ENCODE results near the gene CYB5D1.
A peak's percentile ranks its signal among the peaks of the same experiment; 100 is the strongest.

The CYB5D1 gene

DNA sequence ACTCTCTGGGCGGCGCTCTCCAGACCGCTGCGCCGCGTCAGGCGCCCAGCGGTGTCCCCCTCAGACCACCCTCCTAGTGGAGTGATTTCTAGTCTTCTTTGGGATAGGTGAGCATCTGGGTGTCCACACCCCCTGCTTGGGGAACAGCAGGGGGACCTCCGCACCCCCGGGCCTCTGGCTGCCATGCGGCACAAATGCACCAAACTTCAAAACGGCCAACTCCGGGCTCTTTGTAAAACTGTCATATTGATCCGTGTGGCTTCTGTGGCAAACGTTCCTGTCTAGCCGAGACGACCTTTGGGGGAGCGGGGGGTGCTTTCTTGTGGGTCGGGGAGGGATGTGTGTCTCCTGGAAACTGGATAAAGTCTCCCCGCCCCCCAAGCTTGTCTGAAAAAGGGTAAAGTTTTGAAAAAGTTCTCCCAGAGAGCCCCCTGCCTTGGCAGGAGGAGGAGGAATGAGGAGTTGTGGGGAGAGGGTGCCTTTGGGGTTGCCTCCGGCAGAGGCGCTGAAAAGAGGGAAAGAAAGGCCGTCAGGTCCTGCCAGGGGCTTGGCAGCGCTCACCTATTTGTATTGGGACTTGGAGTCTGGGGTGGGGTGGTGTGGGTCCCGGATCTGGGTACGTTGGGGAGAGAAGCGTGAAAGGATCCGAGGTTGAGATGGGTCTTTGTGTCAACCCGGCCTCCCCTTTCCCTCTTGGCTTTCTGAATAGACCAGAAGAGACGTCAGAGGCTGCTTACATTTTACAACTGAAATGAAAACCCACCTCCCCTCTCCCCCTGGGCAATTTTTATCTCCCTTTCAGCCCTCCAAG, 28.6 kb downstream of the CYB5D1 start:
- peak; percentile 28 for DNase-seq (ENCODE audit: low spot score)

DNA sequence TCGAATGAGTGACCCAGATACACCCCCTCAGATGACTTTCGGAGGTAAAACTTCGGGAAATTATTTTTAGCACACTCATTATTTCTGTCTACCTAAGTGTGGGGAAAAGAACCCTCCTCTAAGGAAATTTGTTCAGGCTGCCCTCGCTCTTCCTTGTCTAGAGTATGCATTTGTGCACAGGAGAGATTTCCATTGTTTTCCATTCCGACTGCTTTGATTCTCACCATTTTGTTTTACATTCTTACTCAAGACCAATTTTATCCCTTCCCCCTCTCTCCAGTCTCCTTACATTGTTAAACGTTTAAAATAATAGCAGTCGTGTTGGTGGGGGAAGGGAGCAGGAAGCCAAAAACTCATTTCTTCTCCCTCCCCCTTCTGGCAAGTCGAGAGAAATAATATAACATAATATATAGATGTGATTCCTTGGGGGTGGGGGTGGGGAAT, 29.3 kb downstream of the CYB5D1 start:
- no peak for DNase-seq (ENCODE audit: low spot score)

DNA sequence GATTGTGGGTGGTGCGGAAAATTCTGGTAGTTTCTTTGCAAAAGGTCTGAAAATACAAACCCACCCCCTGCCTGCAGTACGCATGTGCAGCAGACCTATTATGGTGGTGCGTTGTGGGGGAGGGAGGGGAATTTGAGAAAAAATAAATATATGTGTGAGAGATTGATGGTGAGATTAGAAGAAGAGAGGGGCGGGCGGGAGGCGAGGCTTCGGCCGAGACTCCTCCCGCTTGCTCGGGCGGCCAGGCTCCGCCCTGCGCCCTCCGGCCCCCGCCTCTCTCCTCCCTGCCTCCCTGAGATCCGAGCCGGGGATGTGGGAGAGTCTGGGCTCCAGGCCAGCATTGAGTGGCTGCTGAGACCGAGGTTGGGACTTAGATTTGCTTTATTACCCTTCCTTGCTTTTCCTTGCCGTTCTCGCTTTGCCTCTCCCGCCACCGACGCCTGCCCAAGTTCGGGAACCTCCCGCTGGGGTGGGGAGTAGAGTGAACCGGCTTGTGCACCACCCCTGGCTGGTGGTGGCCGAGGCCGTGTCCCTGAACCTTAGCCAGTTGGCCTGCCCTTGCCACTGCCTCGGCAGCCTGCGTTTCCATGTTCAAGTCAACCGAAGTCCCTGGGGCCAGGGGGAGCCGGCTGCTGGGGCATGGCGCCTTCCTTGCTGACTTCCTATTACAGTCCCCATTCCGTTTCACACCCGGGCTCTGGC, 29.8 kb downstream of the CYB5D1 start:
- DNase-seq (ENCODE audit: low spot score), result peak; percentile 85

DNA sequence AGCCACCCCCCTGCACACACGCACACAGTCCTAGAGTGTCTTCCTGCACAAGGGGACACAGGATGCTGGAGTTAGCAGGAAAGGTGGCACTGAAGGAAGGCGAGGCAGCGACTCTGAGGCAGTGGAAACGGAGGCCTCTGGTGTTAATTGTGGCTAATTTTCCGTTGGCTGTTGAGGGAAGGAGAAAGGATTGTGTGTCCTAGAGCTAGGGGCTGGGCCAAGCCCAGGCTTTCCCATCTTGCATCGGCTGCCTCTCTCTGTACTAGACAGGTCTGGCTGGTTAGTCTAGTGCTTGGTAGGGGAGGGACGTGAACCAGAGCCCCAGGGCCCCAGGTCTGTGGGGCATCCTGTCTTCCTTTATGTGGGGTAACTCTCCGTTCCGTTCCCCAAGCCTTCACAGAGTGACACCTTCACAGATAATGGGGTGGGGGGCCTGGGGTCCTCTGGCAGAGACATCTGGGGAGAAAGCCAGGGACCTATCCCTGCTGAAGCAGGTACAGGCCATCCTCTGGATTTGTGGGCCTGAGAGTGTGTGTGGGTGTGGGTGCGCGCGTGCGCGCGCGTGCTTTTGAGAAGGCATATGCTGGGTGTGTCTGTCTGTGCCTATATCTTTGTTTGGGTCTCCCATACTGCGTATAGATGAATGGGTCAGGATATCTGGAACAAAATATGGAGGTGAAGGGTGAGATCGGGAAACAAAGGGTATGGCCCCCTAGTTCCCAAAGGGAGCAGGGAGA, 30.5 kb downstream of the CYB5D1 start, which contains the start of gene CHD3:
TSS of gene CHD3 (plus strand) at position 606 of the 737 bp plus-strand sequence. CDS start 212 bp downstream, outside the sequence.
- peak; percentile 23 for DNase-seq (ENCODE audit: low spot score)

DNA sequence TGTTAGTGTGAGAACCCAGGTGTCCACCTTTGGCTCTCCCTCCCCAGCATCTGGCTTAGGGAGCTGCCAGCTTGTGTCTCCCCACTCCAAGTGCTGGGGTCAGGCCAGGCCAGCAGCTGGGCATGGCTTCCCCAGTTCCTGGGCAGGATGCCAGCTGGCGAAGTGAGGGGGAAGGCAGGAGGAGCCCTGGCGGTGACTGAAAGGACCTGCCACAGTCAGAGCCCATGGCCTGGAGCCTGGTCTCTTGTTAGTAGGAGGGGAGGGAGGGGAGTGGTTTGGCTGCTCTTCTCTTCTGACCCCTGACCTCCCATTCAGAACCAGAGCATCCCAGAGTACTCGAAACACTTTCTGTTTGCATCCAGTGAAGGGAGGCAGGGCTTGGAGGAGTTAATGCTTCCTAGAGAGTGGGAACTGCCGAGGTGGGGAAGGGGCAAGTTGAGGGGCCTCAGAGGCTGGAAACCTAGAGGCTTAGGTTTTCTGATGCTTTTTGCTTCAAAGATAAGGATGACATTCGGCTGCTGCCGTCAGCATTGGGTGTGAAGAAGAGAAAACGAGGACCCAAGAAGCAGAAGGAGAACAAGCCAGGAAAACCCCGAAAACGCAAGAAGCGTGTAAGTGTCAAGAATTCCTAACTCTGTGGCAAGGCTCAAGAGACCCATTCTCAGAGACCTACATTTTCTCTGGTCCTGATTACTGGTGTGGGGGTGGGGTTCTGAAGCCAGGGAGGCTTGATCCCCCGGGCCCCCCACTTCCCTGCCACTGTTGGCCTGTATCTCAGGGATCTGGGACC, 31.6 kb downstream of the CYB5D1 start:
- DNase-seq (ENCODE audit: low spot score), result peak; percentile 96

DNA sequence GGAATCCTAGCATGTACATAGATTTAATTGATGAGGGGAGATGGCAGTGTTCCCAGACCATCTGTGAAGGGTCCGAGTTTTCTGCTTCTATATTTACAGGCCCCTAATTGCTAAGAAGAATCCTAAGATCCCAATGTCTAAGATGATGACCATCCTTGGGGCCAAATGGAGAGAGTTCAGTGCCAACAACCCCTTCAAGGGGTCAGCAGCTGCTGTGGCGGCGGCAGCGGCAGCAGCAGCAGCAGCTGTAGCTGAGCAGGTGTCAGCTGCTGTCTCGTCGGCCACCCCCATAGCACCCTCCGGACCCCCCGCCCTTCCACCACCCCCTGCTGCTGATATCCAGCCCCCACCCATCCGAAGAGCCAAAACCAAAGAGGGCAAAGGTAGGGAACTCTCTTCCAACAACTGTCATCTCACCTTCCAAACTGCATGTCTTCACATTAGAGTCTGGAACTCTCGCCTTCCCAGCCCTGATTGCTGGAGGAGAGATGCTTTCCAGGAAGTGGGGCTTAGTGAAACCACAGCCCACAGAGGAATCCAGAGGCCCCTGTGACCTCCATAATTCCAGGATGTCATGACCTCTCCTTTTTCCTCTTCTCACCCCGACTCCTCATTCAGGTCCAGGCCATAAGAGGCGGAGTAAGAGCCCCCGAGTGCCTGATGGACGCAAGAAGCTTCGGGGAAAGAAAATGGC, 35.5 kb downstream of the CYB5D1 start:
- no peak for DNase-seq (ENCODE audit: low spot score)

DNA sequence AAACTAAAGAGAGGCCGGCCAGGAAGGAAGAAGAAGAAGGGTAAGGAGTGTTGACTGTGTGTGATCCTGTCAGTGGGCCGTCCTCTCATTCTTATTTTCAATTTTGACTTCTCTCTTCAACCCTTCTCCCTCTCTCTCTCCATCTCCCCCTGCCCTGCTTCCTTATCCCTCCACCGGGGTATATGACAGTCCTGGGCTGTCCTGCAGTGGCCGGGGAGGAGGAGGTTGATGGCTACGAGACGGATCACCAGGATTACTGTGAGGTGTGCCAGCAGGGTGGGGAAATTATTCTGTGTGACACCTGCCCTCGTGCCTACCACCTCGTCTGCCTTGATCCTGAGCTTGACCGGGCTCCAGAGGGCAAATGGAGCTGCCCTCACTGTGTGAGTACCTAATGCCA, 36.4 kb downstream of the CYB5D1 start:
- DNase-seq (ENCODE audit: low spot score), result no peak

DNA sequence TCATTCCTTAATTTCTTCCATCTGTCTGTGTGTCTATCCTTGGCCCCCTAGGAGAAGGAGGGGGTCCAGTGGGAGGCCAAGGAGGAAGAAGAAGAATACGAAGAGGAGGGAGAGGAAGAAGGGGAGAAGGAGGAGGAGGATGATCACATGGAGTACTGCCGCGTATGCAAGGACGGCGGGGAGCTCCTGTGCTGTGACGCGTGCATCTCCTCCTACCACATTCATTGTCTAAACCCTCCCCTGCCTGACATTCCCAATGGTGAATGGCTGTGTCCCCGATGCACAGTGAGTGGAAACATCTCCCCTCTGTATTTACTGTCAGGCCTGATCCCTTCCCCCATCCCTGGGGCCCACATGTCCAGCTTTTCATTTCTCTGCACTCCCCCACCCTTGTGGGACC, 37.1 kb downstream of the CYB5D1 start:
- DNase-seq (ENCODE audit: low spot score), result no peak

DNA sequence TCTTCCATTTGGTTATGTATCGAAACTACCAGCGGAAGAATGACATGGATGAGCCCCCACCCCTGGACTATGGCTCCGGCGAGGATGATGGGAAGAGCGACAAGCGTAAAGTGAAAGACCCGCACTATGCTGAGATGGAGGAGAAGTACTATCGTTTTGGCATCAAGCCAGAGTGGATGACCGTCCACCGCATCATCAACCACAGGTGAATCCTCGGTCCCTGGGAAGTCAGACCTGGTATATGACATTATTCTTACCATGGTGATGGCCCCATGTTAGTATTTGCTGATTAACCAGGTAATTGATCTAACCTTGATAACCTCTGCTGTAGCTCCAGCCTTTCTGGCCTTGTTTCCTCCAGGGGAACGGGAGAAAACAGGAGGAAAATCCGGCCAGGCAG, 39.3 kb downstream of the CYB5D1 start:
- no peak for DNase-seq (ENCODE audit: low spot score)

DNA sequence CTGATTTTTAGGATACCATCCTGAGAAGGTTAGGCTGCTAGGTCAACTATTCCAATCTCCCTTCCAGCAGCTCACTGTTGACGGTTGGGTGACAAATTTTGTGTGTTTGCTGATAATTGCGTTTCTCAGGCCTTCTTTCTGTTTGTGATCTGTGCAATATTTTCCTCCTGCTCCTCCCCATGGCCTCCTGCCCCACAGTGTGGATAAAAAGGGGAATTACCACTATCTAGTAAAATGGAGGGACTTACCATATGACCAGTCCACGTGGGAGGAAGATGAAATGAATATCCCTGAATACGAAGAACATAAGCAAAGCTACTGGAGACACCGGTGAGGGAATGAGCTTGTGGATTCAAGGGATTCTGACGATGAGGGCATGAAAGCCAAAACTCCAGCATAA, 40.0 kb downstream of the CYB5D1 start:
- peak; percentile 45 for DNase-seq (ENCODE audit: low spot score)

DNA sequence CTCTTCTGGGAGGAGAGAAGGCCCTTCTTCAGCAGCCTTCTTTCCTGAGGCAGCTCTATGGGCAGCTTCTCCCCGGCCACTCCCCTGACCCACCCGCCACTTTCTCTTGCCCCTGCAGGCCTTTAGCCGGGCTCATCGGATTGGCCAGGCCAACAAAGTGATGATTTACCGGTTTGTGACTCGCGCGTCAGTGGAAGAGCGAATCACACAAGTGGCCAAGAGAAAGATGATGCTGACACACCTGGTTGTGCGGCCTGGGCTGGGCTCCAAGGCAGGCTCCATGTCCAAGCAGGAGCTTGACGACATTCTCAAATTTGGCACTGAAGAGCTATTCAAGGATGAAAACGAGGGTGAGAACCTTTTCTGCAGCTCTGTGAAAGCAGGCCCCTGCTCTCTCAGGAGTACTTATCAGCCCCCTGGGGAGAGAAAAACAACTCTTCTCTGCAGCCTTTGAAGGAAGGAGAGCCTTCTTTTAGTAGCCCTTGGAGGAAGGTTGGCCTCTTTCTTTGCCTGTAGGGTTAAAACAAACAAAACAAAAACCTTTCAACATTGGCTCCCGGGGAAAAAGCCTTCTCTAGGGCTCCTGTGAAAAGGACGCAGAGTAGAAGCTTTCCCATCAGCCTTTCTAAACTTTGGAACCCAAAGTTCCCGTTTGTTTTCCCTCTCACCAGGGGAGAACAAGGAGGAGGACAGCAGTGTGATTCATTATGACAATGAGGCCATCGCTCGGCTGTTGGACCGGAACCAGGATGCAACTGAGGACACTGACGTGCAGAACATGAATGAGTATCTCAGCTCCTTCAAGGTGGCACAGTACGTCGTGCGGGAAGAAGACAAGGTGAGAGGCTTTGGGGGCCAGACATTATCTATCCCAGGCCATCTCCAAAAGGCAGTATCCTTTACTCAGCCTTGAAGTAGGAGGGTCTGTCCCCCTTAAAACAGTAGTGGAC, 45.6 kb downstream of the CYB5D1 start:
- no peak for DNase-seq (ENCODE audit: low spot score)

DNA sequence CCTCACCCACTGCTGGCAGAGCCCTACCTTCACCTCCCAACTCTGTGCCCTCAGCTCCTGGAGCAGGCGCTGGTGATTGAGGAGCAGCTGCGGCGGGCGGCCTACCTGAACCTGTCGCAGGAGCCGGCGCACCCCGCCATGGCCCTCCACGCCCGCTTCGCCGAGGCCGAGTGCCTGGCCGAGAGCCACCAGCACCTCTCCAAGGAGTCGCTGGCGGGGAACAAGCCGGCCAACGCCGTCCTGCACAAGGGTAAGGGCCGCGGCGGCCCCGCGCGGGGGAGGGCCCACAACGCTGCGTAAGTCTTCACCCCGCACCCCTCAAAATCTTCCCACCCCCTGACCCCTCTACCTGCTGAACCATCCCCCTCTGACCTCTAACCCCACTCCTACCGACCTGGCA, 51.3 kb downstream of the CYB5D1 start:
- DNase-seq (ENCODE audit: low spot score), result no peak

DNA sequence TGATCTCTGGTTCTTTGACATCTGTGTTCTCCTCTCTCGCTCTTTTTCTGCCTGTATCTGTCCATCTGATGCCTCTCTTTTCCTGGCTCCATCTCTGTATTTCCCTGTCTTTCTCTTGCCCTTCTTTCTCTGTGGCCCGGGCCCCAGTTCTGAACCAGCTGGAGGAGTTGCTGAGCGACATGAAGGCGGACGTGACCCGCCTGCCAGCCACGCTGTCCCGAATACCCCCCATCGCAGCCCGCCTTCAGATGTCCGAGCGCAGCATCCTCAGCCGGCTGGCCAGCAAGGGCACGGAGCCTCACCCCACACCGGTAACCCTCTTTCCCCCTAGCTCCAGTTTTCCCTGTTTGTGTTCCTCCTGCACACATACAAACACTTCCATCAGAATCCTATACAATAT, 52.5 kb downstream of the CYB5D1 start:
- DNase-seq (ENCODE audit: low spot score), result no peak

DNA sequence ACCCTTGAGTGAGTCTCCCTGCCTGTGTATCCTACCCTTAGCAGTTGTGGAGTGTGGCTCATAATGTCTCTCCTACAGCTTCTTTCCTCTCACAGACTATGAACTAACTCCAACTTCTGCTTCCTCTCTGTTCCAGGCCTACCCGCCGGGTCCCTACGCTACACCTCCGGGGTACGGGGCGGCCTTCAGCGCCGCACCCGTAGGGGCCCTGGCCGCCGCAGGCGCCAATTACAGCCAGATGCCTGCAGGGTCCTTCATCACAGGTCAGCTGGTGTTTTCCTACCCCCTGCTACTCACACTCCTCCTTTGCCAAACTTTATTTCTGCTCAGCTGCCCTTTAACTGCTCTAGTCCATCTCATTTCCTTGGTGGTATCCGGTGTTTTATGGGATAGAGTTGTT, 52.9 kb downstream of the CYB5D1 start:
- DNase-seq (ENCODE audit: low spot score), result no peak

DNA sequence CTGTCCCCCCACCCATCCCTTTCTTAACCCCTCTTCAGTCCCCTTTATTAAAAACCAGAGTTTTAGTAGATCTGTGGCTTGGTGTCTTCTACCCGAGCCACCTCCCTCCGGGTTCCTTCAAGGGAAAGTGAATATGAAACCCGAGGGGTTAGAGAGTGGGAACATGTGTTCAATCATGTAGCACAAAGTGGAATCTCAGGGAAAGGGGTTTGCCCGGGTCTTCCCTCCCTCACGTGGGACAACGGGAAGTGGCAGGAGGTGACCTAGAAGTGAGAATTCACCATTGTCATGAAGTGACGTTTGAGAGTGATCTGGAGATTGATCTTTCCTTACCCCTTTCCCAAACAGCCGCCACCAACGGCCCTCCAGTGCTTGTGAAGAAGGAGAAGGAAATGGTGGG, 53.3 kb downstream of the CYB5D1 start:
- no peak for DNase-seq (ENCODE audit: low spot score)

Measured in hematopoietic multipotent progenitor cell treated with erythropoietin and hydrocortisone succinate and interleukin-3 and kit ligand, for 17 days (in vitro differentiated cells).